ENCODE data around the gene DUS2.

- TF ChIP-seq CTCF (IDR thresholded peaks at IDR 0.05) (no peak), POLR2A (IDR thresholded peaks at IDR 0.05) (no peak)
These were observed 3.9 kb upstream of the DUS2 start for GRCh38 chr16:68019167-68019680.

All from ovary (tissue), 3 donors.